Fibroblast of pulmonary artery (primary cell): ENCODE results near the gene RAD51AP2.

ENCODE experiments used
- DNase-seq: peaks from one replicate; pipeline ENCODE4 v3.0.0-alpha.2; 2010; ENCODE audit warnings: low read depth
- H3K4me3 ChIP-seq: replicated peaks from 2 replicates; pipeline ENCODE4 v1.5.1; 2011; ENCODE audit warnings: low read depth, mild to moderate bottlenecking, control low read depth, low read length, moderate library complexity
- TF ChIP-seq, protein P1 (sequence below): IDR thresholded peaks from 2 replicates; pipeline ENCODE4 v1.5.1; 2011; ENCODE audit warnings: mild to moderate bottlenecking, control low read depth, low read length, inconsistent platforms; ENCODE audit errors: missing control alignments

RAD51AP2 gene

DNA sequence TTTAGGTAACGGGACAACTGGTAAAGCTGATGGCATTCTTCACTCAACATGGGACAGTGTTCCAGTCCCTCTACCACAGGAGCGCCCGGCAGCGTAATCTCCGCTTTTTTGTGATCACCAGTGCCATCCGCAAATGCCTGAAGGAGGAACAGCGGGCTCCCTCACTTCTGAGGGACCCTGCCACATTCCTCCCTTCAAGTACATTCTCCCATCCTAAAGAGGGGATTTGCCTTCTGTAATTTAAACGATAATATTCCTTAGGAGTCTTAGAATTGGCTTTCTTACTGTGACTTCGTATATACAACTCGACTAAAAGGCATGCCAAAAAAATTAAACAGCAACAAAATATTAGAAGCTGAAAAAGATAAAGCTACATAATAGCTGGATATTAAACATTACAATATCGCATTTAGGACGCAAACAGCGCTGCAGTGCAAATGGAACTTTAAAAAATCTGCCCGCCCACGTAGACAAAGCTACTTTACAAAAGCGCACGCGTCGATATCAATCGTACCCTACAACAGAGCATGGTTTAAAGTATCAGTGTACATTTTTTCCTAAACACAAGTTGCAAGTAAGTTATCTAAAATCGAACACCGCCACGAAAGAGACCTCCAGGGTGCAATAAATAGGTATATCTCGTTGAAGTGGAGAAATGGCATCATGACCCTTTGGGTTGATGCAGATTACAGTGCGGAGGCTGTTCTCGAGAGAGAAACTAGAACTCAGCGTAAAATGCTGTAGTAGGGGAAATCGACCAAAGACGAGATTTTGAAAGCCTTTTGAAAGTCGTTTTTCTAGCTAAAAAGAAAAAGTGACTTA, 20.0 kb upstream of the RAD51AP2 start:
- DNase-seq, result peak; percentile 35
- TF ChIP-seq, protein P1, sequence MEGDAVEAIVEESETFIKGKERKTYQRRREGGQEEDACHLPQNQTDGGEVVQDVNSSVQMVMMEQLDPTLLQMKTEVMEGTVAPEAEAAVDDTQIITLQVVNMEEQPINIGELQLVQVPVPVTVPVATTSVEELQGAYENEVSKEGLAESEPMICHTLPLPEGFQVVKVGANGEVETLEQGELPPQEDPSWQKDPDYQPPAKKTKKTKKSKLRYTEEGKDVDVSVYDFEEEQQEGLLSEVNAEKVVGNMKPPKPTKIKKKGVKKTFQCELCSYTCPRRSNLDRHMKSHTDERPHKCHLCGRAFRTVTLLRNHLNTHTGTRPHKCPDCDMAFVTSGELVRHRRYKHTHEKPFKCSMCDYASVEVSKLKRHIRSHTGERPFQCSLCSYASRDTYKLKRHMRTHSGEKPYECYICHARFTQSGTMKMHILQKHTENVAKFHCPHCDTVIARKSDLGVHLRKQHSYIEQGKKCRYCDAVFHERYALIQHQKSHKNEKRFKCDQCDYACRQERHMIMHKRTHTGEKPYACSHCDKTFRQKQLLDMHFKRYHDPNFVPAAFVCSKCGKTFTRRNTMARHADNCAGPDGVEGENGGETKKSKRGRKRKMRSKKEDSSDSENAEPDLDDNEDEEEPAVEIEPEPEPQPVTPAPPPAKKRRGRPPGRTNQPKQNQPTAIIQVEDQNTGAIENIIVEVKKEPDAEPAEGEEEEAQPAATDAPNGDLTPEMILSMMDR, result no peak
- peak overlapping the region; percentile 56 for H3K4me3 ChIP-seq

DNA sequence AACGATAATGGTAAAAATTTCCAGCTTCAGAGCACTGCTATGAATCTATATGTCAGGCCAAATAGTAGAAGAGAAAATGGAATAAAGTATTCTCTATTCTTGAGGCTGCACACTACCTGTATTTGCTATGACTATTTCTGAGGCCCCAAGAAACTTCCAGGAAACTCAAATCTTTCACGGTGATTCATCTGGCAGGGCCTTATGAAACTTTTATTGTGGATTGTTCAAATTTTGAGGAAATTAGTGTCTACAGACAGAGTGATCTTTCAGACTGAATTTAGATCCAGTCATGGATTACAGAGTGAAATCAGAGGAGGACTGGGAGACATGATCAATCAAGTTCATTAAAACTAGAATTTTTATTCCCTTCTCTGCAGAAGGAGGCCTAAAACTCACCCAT, 18.2 kb upstream of the RAD51AP2 start:
- H3K4me3 ChIP-seq, result no peak overlapping the region
- TF ChIP-seq, protein P1, result no peak
- DNase-seq, result no peak

DNA sequence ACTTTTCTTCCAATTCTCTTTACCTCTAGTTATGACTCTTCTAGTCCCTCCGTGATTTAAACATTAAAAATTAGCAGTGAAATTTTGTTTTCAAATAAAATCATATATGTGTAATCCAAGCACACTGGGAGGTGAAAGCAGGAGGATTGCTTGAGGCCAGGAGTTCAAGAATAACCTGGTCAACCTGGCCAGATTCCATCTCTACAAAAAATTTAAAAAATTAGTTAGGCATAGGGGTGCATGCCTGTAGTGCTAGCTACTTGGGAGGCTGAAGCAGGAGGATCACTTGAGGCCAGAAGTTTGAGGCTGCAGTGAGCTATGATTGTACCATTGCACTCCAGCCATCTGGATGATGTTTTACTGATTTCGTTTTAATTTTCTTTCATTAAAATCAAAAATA, 15.3 kb upstream of the RAD51AP2 start:
- TF ChIP-seq, protein P1, result no peak
- DNase-seq, result no peak
- no peak overlapping the region for H3K4me3 ChIP-seq

DNA sequence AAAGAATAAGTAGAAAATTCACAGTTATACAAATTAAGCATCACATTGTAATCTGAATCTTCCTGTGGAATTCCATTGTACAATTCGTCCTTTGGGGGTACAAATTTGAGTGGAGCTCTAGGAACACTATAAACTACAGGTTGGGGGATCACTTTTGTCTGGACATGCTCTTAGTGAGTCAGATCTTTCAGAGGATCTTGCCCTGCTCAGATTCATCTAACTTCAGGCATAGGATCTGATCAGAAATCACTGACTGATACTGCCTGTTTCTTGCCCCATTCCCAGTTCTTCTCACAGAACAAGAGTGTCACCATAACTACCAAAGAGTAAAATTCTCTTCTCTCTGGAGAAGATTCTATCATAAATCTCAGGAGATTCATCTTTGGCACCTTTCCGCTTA, 11.5 kb upstream of the RAD51AP2 start:
- DNase-seq, result no peak
- TF ChIP-seq, protein P1, result no peak
- H3K4me3 ChIP-seq, result no peak overlapping the region

DNA sequence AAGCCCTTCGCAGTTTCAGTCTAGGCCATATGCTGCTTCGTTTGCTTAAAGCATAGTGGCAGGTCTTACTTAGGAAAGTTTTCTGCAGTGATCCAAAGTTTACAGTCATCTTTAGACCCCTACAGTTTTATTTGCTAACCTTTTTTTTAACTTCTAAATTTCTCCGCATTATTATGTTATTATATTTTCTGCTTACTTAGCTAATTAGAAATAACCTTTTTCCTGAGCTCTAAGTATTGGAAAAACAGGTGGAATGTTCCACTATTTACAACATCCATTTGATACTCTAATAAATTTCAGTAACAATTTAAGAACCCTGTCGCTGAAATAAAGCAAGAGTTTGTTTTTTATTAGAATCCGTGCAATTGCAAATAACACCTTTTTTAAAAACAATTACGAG, 4.1 kb upstream of the RAD51AP2 start:
- no peak for DNase-seq
- TF ChIP-seq, protein P1, result no peak
- no peak overlapping the region for H3K4me3 ChIP-seq

DNA sequence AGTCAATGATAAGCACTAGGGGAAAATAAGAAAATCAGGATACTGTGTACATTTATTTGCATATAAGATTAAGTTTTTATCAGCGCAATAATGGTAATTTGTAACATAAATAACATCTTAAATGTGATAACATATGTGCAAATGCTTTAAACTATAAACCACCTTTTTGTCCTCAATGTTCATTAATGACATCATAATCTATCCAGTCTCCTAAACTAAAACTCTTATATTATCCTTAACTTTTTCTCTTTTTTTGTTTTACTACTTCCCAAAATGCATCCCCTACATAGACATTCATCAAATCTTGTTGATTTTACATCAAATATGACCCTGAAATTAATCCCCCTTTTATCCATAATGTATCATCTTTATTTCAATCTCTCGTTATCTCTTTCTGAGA, 3.4 kb upstream of the RAD51AP2 start:
- no peak for DNase-seq
- no peak overlapping the region for H3K4me3 ChIP-seq
- TF ChIP-seq, protein P1, result no peak

DNA sequence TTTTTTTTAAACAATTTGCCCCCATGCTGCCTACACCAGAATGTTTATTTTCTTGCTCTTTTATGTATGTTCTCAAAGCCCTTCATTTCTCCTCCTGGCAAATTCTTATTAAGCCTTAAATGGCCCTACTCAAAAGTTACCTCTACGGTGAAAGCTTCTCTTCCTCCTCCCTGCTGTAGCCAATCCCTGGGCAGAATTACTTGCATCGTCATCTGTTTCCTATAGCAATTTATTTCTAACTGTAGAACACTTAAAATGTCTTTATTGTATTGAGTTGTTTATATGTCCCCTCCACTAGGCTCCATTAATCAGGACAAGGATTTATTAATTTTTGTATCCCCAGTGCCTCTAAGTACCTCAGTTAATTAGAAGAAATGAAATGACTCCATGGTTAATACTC, 2.5 kb upstream of the RAD51AP2 start:
- no peak for DNase-seq
- TF ChIP-seq, protein P1, result no peak
- H3K4me3 ChIP-seq, result no peak overlapping the region
